MM.1S (cell line): Measurements from ENCODE around the gene FMN1.

Experiments used
- EZH2 ChIP-seq: fragments of 300-600 bp; sonication (generic); optimal IDR thresholded peaks from 2 replicates; pipeline ENCODE3; 2017; ENCODE audit warnings: low read depth, mild to moderate bottlenecking, antibody characterized with exemption, low read length, mixed read lengths
- EZH2phosphoT487 ChIP-seq: fragments of 300-600 bp; sonication (generic); IDR thresholded peaks from 2 replicates; pipeline ENCODE4 v1.6.1; 2018; ENCODE audit warnings: antibody characterized with exemption, low read length
- TF ChIP-seq, protein P1 (sequence below): fragments of 300-600 bp; sonication (generic); IDR thresholded peaks from 2 replicates; pipeline ENCODE4 v1.5.1; 2016; ENCODE audit warnings: antibody characterized with exemption, low read length, mixed read lengths

DNA sequence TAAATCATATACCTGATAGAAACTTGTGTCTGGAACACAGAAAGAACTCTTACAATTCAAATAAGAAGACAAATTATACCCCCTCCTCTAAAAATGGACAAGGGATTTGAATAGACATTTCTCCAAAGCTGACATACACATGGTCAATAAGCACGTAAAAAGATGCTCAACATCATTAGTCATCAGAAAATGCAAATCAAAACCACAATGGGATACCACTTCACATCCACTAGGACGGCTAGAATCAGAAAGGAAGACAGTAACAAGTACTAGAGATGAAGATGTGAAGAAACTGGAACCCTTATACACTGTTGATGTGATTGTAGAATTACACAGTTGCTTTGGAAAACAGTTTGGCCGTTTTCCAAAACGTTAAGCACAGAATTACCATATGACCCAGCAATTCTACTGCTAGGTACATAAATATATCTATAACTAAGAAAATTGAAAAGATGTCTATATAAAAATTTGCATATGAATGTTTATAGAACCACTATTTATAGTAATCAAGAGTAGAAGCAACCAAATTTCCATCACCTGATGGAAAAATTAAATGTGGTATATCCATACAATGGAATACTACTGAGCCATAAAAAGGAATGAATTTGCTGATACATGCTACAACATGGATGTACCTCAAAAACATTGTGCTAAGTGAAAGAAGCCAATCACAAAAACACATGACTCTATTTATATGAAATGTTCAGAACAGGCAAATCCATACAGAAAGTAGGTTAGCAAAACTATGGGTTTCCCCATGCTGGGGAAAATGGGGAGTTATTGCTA lies 415.9 kb downstream of the FMN1 start:
- TF ChIP-seq, protein P1, sequence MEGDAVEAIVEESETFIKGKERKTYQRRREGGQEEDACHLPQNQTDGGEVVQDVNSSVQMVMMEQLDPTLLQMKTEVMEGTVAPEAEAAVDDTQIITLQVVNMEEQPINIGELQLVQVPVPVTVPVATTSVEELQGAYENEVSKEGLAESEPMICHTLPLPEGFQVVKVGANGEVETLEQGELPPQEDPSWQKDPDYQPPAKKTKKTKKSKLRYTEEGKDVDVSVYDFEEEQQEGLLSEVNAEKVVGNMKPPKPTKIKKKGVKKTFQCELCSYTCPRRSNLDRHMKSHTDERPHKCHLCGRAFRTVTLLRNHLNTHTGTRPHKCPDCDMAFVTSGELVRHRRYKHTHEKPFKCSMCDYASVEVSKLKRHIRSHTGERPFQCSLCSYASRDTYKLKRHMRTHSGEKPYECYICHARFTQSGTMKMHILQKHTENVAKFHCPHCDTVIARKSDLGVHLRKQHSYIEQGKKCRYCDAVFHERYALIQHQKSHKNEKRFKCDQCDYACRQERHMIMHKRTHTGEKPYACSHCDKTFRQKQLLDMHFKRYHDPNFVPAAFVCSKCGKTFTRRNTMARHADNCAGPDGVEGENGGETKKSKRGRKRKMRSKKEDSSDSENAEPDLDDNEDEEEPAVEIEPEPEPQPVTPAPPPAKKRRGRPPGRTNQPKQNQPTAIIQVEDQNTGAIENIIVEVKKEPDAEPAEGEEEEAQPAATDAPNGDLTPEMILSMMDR, result no peak
- TF ChIP-seq EZH2 (no peak), EZH2phosphoT487 (no peak)
